HEK293 (cell line): ENCODE data around the gene BBS9.

Experiments used
- CTCF ChIP-seq: fragments of 450-650 bp; formaldehyde crosslinking; IDR thresholded peaks from 2 replicates; pipeline ENCODE4 v1.5.1; 2016; ENCODE audit warnings: missing biosample characterization, missing genetic modification characterization
- KLF10 ChIP-seq: fragments of 450-650 bp; IDR thresholded peaks from 2 replicates; pipeline ENCODE4 v1.5.1; 2018; ENCODE audit warnings: missing biosample characterization, mild to moderate bottlenecking, missing genetic modification characterization
- YY1 ChIP-seq: fragments of 450-650 bp; formaldehyde crosslinking; IDR thresholded peaks from 2 replicates; pipeline ENCODE4 v1.5.1; 2018; ENCODE audit warnings: missing biosample characterization, missing genetic modification characterization
- ZNF138 ChIP-seq: fragments of 450-650 bp; formaldehyde crosslinking; IDR thresholded peaks from 2 replicates; pipeline ENCODE4 v1.5.1; 2016; ENCODE audit warnings: missing biosample characterization, missing genetic modification characterization, borderline replicate concordance
- ZNF274 ChIP-seq, 2 experiments: fragments of 200-500 bp in 1 of 2; fragments of 450-650 bp in 1 of 2; sonication (Bioruptor generic) in 1 of 2; formaldehyde crosslinking in 1 of 2; IDR thresholded peaks; 2 replicates each; pipeline versions ENCODE4 v1.5.1 to v1.6.1; 2014 to 2016; ENCODE audit warnings: borderline replicate concordance in 1 of 2, inconsistent platforms in 1 of 2, low read length in 1 of 2, missing biosample characterization in 1 of 2, missing genetic modification characterization in 1 of 2
- ZNF558 ChIP-seq: fragments of 450-650 bp; formaldehyde crosslinking; IDR thresholded peaks from 2 replicates; pipeline ENCODE4 v1.5.1; 2016; ENCODE audit warnings: missing biosample characterization, missing genetic modification characterization

- TF ChIP-seq CTCF (tag by site-specific recombination) (no peak), ZNF558 (no peak), ZNF138 (tag by site-specific recombination) (no peak), KLF10 (tag by site-specific recombination) (no peak), YY1 (tag by site-specific recombination) (no peak), ZNF274 (IDR thresholded peaks at IDR 0.05; ENCODE audit: low read length) (no peak), ZNF274 (tag by site-specific recombination; IDR thresholded peaks at IDR 0.05; ENCODE audit: borderline replicate concordance) (no peak)
Observed at GRCh38 chr7:33550363-33550762, 421.0 kb downstream of the BBS9 start.
